CD1c-positive myeloid dendritic cell (primary cell): Measurements from ENCODE around the gene ZBTB5.
"Not testable (repeated sequence)": the region's sequence is repeated elsewhere in the genome, so short reads cannot be mapped to it uniquely, and the experiment has no call there.

ENCODE experiments used
- DNase-seq: peaks from one replicate; pipeline ENCODE4 v3.0.0-alpha.2; 2016; ENCODE audit errors: extremely low spot score

Gene ZBTB5

DNA sequence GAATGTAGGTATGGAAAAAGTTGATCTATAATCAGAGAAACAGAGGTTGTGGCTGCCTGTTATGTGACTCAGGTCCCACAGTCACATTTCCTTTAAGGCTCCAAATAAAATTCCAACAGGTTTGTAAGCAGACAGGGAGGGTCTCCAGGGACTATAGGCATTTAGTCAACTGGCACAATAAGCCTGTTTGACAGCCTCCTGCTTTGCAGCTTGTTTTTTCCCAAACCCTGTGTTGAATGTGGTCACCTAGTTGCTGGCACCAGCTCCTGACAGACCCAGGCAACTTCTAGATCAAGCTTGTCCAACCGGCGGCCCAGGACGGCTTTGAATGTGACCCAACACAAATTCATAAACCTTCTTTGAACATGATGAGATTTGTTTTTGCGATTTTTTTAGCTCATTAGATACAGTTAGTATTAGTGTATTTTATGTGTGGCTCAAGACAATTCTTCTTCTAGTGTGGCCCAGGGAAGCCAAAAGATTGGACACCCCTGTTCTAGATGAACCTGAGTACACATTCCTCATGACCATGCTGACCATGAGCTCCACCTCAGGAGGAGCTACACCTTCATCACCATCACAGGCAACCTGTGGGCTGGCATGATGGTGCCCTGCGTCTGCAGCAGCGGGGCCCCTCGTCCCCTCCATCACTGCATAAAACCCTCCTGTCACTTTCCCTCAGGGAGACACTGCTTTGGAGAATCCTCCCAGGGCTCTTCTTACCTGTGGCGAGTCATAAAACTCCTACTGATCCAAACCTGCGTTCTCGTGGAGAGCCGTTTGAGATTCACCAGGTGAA lies 58.4 kb downstream of the ZBTB5 start:
- DNase-seq: no peak

- DNase-seq: no peak
Measured at GRCh38 chr9:37405764-37406380, 59.4 kb downstream of the ZBTB5 start.

DNA sequence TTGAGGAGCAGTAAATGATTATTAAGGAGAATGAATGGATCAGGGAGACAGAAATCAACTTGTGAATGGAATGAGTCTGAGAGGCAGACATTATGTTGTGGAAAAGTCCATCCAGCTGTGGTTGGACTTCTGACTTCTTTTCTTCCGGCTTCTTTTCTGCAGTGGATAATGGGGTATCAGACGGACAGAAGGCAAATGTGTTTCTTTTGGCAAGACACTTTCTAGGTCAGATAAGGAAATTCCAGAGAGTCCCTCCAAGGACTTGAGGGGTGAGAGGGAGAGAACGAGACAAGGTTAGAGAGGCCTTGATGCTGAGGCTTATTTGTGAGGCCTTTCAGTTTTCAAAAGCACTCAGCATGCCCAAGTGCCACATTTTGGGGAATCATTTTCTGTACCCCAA lies 59.9 kb downstream of the ZBTB5 start:
- no peak for DNase-seq

DNA sequence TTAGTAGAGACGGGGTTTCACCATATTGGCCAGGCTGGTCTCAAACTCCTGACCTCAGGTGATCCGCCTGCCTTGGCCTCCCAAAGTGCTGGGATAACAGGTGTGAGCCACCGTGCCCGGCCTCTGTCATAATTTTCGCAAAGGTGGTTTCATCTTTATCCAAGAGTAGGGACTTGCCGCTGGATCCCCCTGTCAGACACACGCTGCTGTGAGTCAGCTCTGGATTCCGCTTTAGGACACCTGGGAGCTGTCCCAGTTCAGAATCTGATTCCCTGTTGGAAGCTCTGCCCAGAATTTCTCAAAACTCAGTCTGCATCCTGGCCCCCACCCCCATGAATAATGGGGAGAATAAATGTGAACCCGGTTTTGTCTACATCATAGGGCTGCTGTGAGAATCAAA lies 60.7 kb downstream of the ZBTB5 start:
- no peak for DNase-seq

- no peak for DNase-seq
Measured at GRCh38 chr9:37399336-37399735, 65.9 kb downstream of the ZBTB5 start.

DNA sequence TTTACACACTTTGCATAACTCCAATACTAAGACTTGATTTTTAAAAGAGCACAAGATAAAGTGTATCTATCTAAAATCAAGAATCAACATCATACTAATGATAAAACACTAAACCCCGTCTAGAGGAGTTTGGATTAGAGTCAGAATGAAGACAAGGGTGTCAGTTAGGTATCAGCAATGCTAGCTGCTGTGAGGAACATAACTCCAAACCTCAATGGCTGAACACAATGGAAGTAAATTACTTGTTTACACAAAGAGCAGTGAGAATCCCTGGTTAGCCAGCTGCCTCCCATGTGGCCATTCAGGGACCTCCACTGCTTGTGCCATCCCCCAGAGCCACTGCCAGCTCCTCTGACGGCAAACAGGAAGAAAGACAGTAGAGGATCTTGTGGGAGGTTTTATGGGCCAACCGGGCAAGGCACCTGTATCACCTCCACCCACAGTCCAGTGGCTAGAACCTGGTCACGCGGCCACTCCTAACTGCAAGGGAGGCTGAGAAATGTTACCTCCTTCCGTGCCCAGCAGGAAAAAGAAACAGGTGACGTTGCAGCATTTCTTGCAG lies 66.7 kb downstream of the ZBTB5 start:
- no peak for DNase-seq

DNA sequence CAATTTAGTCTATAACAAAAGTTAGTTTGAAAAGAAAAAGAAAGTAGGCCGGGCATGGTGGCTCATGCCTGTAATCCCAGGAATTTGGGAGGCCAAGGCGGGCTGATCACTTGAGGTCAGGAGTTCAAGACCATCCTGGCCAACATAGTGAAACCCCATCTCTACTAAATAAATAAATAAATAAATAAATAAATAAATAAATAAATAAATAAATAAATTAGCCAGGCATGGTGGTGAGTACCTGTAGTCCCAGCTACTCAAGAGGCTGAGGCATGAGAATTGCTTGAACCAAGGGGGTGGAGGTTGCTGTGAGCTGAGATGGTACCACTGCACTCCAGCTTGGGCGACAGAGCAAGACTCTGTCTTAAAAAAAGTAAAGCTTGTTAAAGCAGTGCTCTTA lies 67.3 kb downstream of the ZBTB5 start:
- DNase-seq: not testable (repeated sequence)

GRCh38 chr9:37395663-37396062 lies 69.6 kb downstream of the ZBTB5 start:
- DNase-seq: no peak

GRCh38 chr9:37395229-37395628 lies 70.0 kb downstream of the ZBTB5 start:
- DNase-seq: no peak

GRCh38 chr9:37392272-37392671 lies 73.0 kb downstream of the ZBTB5 start:
- DNase-seq: no peak

GRCh38 chr9:37390759-37391158 lies 74.5 kb downstream of the ZBTB5 start:
- no peak for DNase-seq
